Endothelial cell of umbilical vein (primary cell): ENCODE measurements around the gene CPA2. TPM values are rescaled to one million over a fixed set of nuclear protein-coding genes. Genes with fewer than 3 reads are reported as not detected.

ENCODE experiments used
- BruUV-seq: library from RNA; stranded (reverse); fragments of 400-500 nt; replicated peaks from 2 replicates; lab custom pipeline; 2021; lab: Mats Ljungman, UMichigan
- CTCF ChIA-PET: fragments of 300-600, 350-600 bp; sonication (Branson Sonifier 250); formaldehyde crosslinking; loops from one replicate; lab custom pipeline; 2021; ENCODE audit warnings: antibody characterized with exemption, inconsistent platforms; lab: Charles Lee
- POLR2A ChIA-PET: fragments of 300-600, 350-600 bp; sonication (Branson Sonifier 250); formaldehyde crosslinking; loops from one replicate; lab custom pipeline; 2021; ENCODE audit warnings: antibody characterized with exemption, inconsistent platforms; lab: Charles Lee
- DNase-seq: peaks from one replicate; pipeline ENCODE4 v3.0.0-alpha.2; 2011; ENCODE audit warnings: low read depth, low spot score
- FAIRE-seq: peaks from 2 replicates; lab custom pipeline; 2011; peaks lifted over from hg19 to GRCh38; lab: Jason Lieb, UNC
- H2AFZ ChIP-seq: 2 replicates; pipeline ENCODE4 v1.6.0; 2012; ENCODE audit warnings: low read depth, low read length, control low read depth, inconsistent platforms
- H3K27ac ChIP-seq: 2 replicates; pipeline ENCODE4 v1.5.1; 2011; ENCODE audit warnings: low read depth, mild to moderate bottlenecking, control low read depth, low read length, moderate library complexity; ENCODE audit not compliant: insufficient read depth
- H3K27me3 ChIP-seq, 2 experiments: 2 replicates each; pipeline versions ENCODE4 v1.6.0 to v1.6.1; 2011; ENCODE audit warnings: low read length in 2 of 2, mixed read lengths in 1 of 2; ENCODE audit not compliant: control insufficient read depth in 2 of 2, insufficient read depth in 2 of 2
- H3K36me3 ChIP-seq, 2 experiments: 2 replicates in 1 of 2; 3 replicates in 1 of 2; pipeline ENCODE4 v1.5.1; 2011; ENCODE audit warnings: low read length in 2 of 2, mild to moderate bottlenecking in 1 of 2, moderate library complexity in 1 of 2; ENCODE audit not compliant: control insufficient read depth in 2 of 2, insufficient read depth in 2 of 2; ENCODE audit errors: extremely low read depth in 1 of 2
- H3K4me1 ChIP-seq: 3 replicates; pipeline ENCODE4 v1.5.1; 2011; ENCODE audit warnings: mild to moderate bottlenecking, low read length; ENCODE audit not compliant: control insufficient read depth, insufficient read depth; ENCODE audit errors: extremely low read depth
- H3K4me2 ChIP-seq: 2 replicates; pipeline ENCODE4 v1.6.1; 2011; ENCODE audit warnings: low read length, control low read depth, mixed read lengths; ENCODE audit not compliant: insufficient read depth
- H3K4me3 ChIP-seq, 3 experiments: fragments of 200-600 bp in 1 of 3; sonication (generic), shearing (Covaris generic) in 1 of 3; replicated peaks in 1 of 3; 2 replicates each; pipeline ENCODE4 v1.5.1; 2011 to 2016; ENCODE audit warnings: control low read depth in 3 of 3, low read length in 3 of 3, mild to moderate bottlenecking in 2 of 3, inconsistent platforms in 1 of 3, low read depth in 1 of 3, moderate library complexity in 1 of 3; ENCODE audit not compliant: insufficient read depth in 1 of 3
- H3K79me2 ChIP-seq: 2 replicates; pipeline ENCODE4 v1.6.0; 2012; ENCODE audit warnings: low read length, inconsistent platforms; ENCODE audit not compliant: control insufficient read depth, insufficient read depth
- H3K9ac ChIP-seq: replicated peaks from 2 replicates; pipeline ENCODE3; 2011; ENCODE audit warnings: low read length, control low read depth; ENCODE audit not compliant: insufficient read depth; ENCODE audit errors: extremely low read depth
- H3K9me1 ChIP-seq: replicated peaks from 3 replicates; pipeline ENCODE4 v1.6.0; 2011; ENCODE audit warnings: mild to moderate bottlenecking, low read length; ENCODE audit not compliant: control insufficient read depth, insufficient read depth; ENCODE audit errors: extremely low read depth
- H3K9me3 ChIP-seq: replicated peaks from 2 replicates; pipeline ENCODE4 v1.5.1; 2012; ENCODE audit warnings: low read length, inconsistent platforms; ENCODE audit not compliant: control insufficient read depth, insufficient read depth
- H4K20me1 ChIP-seq: replicated peaks from 2 replicates; pipeline ENCODE3; 2011; ENCODE audit warnings: mild to moderate bottlenecking, low read length; ENCODE audit not compliant: control insufficient read depth, insufficient read depth; ENCODE audit errors: extremely low read depth
- EZH2 ChIP-seq: IDR thresholded peaks from 2 replicates; pipeline ENCODE4 v1.6.1; 2012; ENCODE audit warnings: borderline replicate concordance, low read depth, mild to moderate bottlenecking, moderate library complexity, low read length, inconsistent platforms; ENCODE audit not compliant: severe bottlenecking
- FOS ChIP-seq: IDR thresholded peaks from 2 replicates; pipeline ENCODE4 v1.6.1; 2011; ENCODE audit warnings: mild to moderate bottlenecking, low read length, moderate library complexity, borderline replicate concordance; ENCODE audit not compliant: insufficient read depth
- GATA2 ChIP-seq: IDR thresholded peaks from 2 replicates; pipeline ENCODE4 v1.7.0; 2011; ENCODE audit warnings: low read depth, mild to moderate bottlenecking, moderate library complexity, mixed read lengths, low read length; ENCODE audit not compliant: insufficient read length, insufficient read depth
- JUN ChIP-seq: IDR thresholded peaks from 2 replicates; pipeline ENCODE4 v1.6.1; 2011; ENCODE audit warnings: borderline replicate concordance, low read depth; ENCODE audit not compliant: insufficient read length, insufficient read depth
- POLR2A ChIP-seq: IDR thresholded peaks from 2 replicates; pipeline ENCODE4 v1.6.1; 2012; ENCODE audit warnings: low read depth, mild to moderate bottlenecking, control low read depth, low read length
- dilution Hi-C: fragments of 300-500 bp; cut with MboI; formaldehyde crosslinking; loops from one replicate; pipeline ENCODE4 v1.15.0; 2019; ENCODE audit warnings: low sequenced_read_pairs; ENCODE audit not compliant: extremely low pct_ligation_motif_present
- intact Hi-C: fragments of 100-400 bp; cut with micrococcal nuclease; formaldehyde crosslinking; loops from one replicate; pipeline ENCODE4 v1.10.0; 2022
- polyA plus RNA-seq, 4 experiments: library from polyadenylated mRNA; depleted of rRNA in 3 of 4; stranded (reverse) in 3 of 4; unstranded in 1 of 4; fragments of >200 nt; gene quantifications; 2 replicates each; pipeline versions ENCODE4 v1.2.1 to v1.2.3, GENCODE V29; 2011 to 2012; ENCODE audit warnings: missing spikeins in 1 of 4
- total RNA-seq: library from RNA; stranded (reverse); gene quantifications from 2 replicates; pipeline ENCODE4 v1.2.3, GENCODE V29; 2021
- TF ChIP-seq, protein P1 (sequence below), 2 donors: IDR thresholded peaks; 1 replicate in 1 of 2; 2 replicates in 1 of 2; pipeline ENCODE4 v1.5.1; 2011; ENCODE audit warnings: low read length in 2 of 2, mild to moderate bottlenecking in 2 of 2, moderate library complexity in 2 of 2, control low read depth in 1 of 2, inconsistent platforms in 1 of 2, low read depth in 1 of 2; ENCODE audit not compliant: insufficient read depth in 1 of 2; ENCODE audit errors: extremely low read depth in 1 of 2
- TF ChIP-seq, protein P2 (sequence below): IDR thresholded peaks from 2 replicates; pipeline ENCODE4 v1.6.1; 2011; ENCODE audit not compliant: insufficient read depth, insufficient read length

The CPA2 gene
- total and polyA plus RNA-seq, 2 donors (not counting 3 experiments of a cell fraction or from before 2014, with no cell fraction given), result not detected

DNA sequence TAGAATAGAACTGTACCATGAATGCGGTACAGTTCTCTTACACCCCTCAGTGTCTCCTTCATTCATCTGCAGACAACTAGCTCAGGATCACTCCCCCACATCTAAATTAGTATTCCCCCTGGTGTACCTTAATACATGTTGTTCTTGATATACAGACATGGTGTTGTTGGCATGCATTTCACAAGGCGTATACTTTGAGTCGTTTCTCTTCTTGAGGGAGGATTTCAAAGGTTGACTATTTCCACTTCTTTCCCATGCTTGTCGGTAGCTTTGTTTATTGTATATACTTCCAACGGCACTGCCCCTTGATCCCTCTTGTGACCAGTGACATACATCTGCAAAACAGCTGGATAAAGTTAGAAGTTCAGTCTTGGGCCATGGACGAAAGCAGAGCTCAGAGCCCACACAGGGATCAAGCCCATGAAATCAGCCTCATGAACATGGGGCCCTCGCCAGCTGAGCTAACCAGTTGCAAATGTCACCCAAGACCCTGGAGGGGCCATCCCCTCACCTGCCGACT lies 34.9 kb downstream of the CPA2 start:
- Histone ChIP-seq H3K9me3 (no peaks in the 10 kb centered on the region), H2AFZ (no peak overlapping the region), H3K9me1 (no peaks in the 10 kb centered on the region), H3K4me2 (no peak overlapping the region), H3K36me3 (no peaks in the 10 kb centered on the region), H3K27me3 (peaks cover 0 to 3% of the 10 kb centered on the region in 2 experiments), H3K79me2 (no peaks in the 10 kb centered on the region), H3K27ac (no peak overlapping the region), H4K20me1 (no peaks in the 10 kb centered on the region), H3K4me1 (no peaks in the 10 kb centered on the region), H3K4me3 (no peak overlapping the region), H3K9ac (no peak overlapping the region)
- DNase-seq (no peak), FAIRE-seq (no peak)
- intact Hi-C loops (no loop called here), dilution Hi-C loops (no loop called here)
- TF ChIP-seq EZH2, result no peak
- TF ChIP-seq, protein P1, sequence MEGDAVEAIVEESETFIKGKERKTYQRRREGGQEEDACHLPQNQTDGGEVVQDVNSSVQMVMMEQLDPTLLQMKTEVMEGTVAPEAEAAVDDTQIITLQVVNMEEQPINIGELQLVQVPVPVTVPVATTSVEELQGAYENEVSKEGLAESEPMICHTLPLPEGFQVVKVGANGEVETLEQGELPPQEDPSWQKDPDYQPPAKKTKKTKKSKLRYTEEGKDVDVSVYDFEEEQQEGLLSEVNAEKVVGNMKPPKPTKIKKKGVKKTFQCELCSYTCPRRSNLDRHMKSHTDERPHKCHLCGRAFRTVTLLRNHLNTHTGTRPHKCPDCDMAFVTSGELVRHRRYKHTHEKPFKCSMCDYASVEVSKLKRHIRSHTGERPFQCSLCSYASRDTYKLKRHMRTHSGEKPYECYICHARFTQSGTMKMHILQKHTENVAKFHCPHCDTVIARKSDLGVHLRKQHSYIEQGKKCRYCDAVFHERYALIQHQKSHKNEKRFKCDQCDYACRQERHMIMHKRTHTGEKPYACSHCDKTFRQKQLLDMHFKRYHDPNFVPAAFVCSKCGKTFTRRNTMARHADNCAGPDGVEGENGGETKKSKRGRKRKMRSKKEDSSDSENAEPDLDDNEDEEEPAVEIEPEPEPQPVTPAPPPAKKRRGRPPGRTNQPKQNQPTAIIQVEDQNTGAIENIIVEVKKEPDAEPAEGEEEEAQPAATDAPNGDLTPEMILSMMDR (IDR thresholded peaks at IDR 0.05; ENCODE audit: extremely low read depth in 1 of 2, insufficient read depth in 1 of 2, low read depth in 1 of 2, low read length in 2 of 2), result no peak
- TF ChIP-seq, protein P2, sequence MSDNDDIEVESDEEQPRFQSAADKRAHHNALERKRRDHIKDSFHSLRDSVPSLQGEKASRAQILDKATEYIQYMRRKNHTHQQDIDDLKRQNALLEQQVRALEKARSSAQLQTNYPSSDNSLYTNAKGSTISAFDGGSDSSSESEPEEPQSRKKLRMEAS, result no peak
- TF ChIP-seq FOS, result no peak
- no peak for TF ChIP-seq JUN
- no peak for TF ChIP-seq POLR2A
- TF ChIP-seq GATA2, result no peak
- CTCF ChIA-PET, result interaction anchor here (0.9 to 2.2 kb wide), 2 partner anchors 8 to 173 kb away, joined by 3 to 10 read pairs; partner anchors contain the start of gene CPA4
- POLR2A ChIA-PET, result no interaction called here
- no TSS peak for BruUV-seq
